Peyer's patch (tissue), 4 donors: ENCODE results near the gene FN3K.

Experiments used
- POLR2A ChIP-seq, 2 donors: fragments of 450-650 bp; IDR thresholded peaks; one replicate each; pipeline ENCODE4 v1.5.1; 2017; ENCODE audit warnings: antibody characterized with exemption in 2 of 2, mild to moderate bottlenecking in 2 of 2, moderate library complexity in 2 of 2
- TF ChIP-seq, protein P1 (sequence below), 6 experiments: fragments of 450-650 bp in 4 of 6; fragments of 200-600 bp in 2 of 6; sonication (generic) in 1 of 6; IDR thresholded peaks; one replicate each; pipeline ENCODE4 v1.5.1; 2017 to 2019; ENCODE audit warnings: antibody characterized with exemption in 6 of 6, mild to moderate bottlenecking in 3 of 6, moderate library complexity in 1 of 6

DNA sequence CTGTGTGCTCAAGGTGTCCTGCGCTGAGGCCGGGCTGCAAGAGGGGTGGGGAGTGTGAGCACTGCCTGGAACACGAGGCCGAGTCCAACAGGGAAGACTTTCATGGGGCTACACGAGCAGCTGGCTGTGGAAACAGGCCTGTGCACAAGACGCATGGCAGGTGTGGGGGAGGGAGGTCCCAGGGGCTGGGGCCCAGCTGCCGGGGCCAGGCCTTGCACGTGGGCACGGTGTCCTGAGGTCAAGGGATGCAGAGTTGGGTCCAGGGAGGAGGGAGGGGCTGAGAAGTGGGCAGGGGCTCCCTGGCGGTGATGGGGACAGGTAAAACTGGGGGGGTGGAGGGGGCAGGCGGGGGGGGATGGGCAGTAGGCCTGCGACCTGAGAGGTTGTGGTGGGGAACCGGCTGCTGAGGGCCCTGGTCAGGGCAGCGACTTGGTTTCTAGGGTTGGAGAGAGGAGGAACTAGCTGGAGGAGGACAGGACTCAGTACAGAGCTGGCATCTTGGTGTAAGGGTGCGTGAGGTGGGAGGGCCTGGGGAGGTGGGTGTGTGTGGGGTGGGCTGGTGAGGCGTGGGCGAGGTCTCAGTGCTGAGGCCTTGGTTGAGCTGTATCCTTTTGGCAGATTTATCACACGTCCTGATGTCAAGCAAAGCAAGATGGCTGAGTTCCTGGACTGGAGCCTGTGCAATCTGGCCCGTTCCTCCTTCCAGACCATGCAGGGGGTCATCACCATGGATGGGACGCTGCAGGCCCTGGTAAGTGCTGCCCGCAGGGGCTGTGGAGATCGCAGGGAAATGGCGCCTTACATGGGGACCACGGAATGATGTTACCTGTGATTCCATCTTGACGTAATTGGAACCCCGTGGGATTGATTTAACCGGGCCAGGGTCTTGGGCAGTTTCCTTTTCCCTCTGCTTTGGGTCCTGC lies 45.8 kb downstream of the FN3K start:
- TF ChIP-seq, protein P1, sequence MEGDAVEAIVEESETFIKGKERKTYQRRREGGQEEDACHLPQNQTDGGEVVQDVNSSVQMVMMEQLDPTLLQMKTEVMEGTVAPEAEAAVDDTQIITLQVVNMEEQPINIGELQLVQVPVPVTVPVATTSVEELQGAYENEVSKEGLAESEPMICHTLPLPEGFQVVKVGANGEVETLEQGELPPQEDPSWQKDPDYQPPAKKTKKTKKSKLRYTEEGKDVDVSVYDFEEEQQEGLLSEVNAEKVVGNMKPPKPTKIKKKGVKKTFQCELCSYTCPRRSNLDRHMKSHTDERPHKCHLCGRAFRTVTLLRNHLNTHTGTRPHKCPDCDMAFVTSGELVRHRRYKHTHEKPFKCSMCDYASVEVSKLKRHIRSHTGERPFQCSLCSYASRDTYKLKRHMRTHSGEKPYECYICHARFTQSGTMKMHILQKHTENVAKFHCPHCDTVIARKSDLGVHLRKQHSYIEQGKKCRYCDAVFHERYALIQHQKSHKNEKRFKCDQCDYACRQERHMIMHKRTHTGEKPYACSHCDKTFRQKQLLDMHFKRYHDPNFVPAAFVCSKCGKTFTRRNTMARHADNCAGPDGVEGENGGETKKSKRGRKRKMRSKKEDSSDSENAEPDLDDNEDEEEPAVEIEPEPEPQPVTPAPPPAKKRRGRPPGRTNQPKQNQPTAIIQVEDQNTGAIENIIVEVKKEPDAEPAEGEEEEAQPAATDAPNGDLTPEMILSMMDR (IDR thresholded peaks at IDR 0.05) = no peak
- no peak for TF ChIP-seq POLR2A (IDR thresholded peaks at IDR 0.05)
